ENCODE results near the gene RBMS1.

RBMS1 gene

GRCh38 chr2:160493227-160494028 is at the start of gene RBMS1:
TSS of gene RBMS1 (minus strand) at chr2:160493807. CDS start at chr2:160493363, 444 bp downstream.
- DNase-seq (ENCODE audit: low read depth, low spot score), result no peak

- DNase-seq (ENCODE audit: low read depth, low spot score), result no peak
Measured at GRCh38 chr2:160541745-160542144, 48.1 kb upstream of the RBMS1 start.

- DNase-seq (ENCODE audit: low read depth, low spot score), result no peak
Measured at GRCh38 chr2:160538559-160539355, 45.1 kb upstream of the RBMS1 start.

GRCh38 chr2:160538115-160538514 is 44.5 kb upstream of the RBMS1 start:
- DNase-seq (ENCODE audit: low read depth, low spot score), result no peak

- no peak for DNase-seq (ENCODE audit: low read depth, low spot score)
Measured at GRCh38 chr2:160534996-160535395, 41.4 kb upstream of the RBMS1 start.

GRCh38 chr2:160534249-160534648 is 40.6 kb upstream of the RBMS1 start:
- DNase-seq (ENCODE audit: low read depth, low spot score), result no peak

- DNase-seq (ENCODE audit: low read depth, low spot score), result no peak
Measured at GRCh38 chr2:160533482-160533881, 39.9 kb upstream of the RBMS1 start.

GRCh38 chr2:160532388-160532787 is 38.8 kb upstream of the RBMS1 start:
- no peak for DNase-seq (ENCODE audit: low read depth, low spot score)

GRCh38 chr2:160522951-160523710 is 29.5 kb upstream of the RBMS1 start:
- peak; percentile 10 for DNase-seq (ENCODE audit: low read depth, low spot score)

- no peak for DNase-seq (ENCODE audit: low read depth, low spot score)
Measured at GRCh38 chr2:160517731-160518130, 24.1 kb upstream of the RBMS1 start.

- no peak for DNase-seq (ENCODE audit: low read depth, low spot score)
Measured at GRCh38 chr2:160516547-160517365, 23.1 kb upstream of the RBMS1 start.

- DNase-seq (ENCODE audit: low read depth, low spot score), result no peak
Measured at GRCh38 chr2:160515120-160515519, 21.5 kb upstream of the RBMS1 start.

- DNase-seq (ENCODE audit: low read depth, low spot score), result no peak
Measured at GRCh38 chr2:160513120-160513519, 19.5 kb upstream of the RBMS1 start.

- no peak for DNase-seq (ENCODE audit: low read depth, low spot score)
Measured at GRCh38 chr2:160512491-160512890, 18.9 kb upstream of the RBMS1 start.

GRCh38 chr2:160510617-160511016 is 17.0 kb upstream of the RBMS1 start:
- no peak for DNase-seq (ENCODE audit: low read depth, low spot score)

GRCh38 chr2:160509016-160509415 is 15.4 kb upstream of the RBMS1 start:
- no peak for DNase-seq (ENCODE audit: low read depth, low spot score)

- no peak for DNase-seq (ENCODE audit: low read depth, low spot score)
Measured at GRCh38 chr2:160507464-160507863, 13.9 kb upstream of the RBMS1 start.

- DNase-seq (ENCODE audit: low read depth, low spot score), result no peak
Measured at GRCh38 chr2:160507046-160507407, 13.4 kb upstream of the RBMS1 start.

GRCh38 chr2:160506371-160507045 is 12.9 kb upstream of the RBMS1 start:
- no peak for DNase-seq (ENCODE audit: low read depth, low spot score)

- DNase-seq (ENCODE audit: low read depth, low spot score), result no peak
Measured at GRCh38 chr2:160505256-160505655, 11.6 kb upstream of the RBMS1 start.

- no peak for DNase-seq (ENCODE audit: low read depth, low spot score)
Measured at GRCh38 chr2:160502478-160502877, 8.9 kb upstream of the RBMS1 start.

Measured in brain pericyte (primary cell).